ENCODE data around the gene LARP1. TPM values are rescaled to one million over a fixed set of nuclear protein-coding genes. Genes with fewer than 3 reads are reported as not detected.

Gene LARP1
- total RNA-seq, 1 donor from 2014 or later = 243 TPM

DNA sequence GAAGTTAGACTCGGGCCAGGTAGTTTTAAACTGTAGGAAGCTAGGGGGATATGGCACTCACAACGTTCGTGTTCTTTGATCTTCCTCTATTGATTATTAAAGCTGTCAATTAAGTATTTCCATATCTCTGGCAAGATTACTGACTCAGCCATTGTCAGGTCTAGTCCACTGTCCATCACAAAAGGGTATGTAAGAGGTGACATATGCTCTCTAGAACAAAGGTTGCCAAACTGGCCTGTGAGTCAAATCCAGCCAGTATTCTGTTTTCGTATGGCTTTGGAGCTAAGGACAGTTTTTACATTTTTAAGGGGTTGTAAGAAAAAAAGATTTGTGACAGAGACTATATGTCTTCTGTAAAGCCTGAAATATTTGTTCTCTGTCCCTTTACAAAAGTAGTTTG is 51.0 kb downstream of the LARP1 start:
- H3K79me2 ChIP-seq (ENCODE audit: insufficient read depth, low read length) = peaks cover 20% of the 10 kb centered on the region
- no peak overlapping the region for H3K4me2 ChIP-seq (ENCODE audit: low read length)
- Mint-ChIP-seq H3K4me1 (ENCODE audit: low read depth, unreplicated experiment) (peaks cover 2% of the 10 kb centered on the region), H3K27ac (ENCODE audit: unreplicated experiment) (no peak overlapping the region), H3K27me3 (ENCODE audit: low read depth, unreplicated experiment) (no peaks in the 10 kb centered on the region), H3K9me3 (ENCODE audit: unreplicated experiment) (no peaks in the 10 kb centered on the region), H3K36me3 (ENCODE audit: low read depth, unreplicated experiment) (peaks cover 33% of the 10 kb centered on the region), H3K4me3 (ENCODE audit: unreplicated experiment) (no peak overlapping the region)
- no peak for DNase-seq (ENCODE audit: low read depth)
- H3K36me3 ChIP-seq (ENCODE audit: insufficient read depth, low read length) = peaks cover 79% of the 10 kb centered on the region
- no peak overlapping the region for H3K4me3 ChIP-seq (ENCODE audit: insufficient read depth, low read depth, low read length)
- H4K20me1 ChIP-seq (ENCODE audit: insufficient read depth, low read length) = peaks cover 36% of the 10 kb centered on the region
- H3K4me1 ChIP-seq (ENCODE audit: insufficient read depth, low read length) = peaks cover 6% of the 10 kb centered on the region
- TF ChIP-seq EZH2 (IDR thresholded peaks at IDR 0.05; ENCODE audit: insufficient read depth, low read length) (no peak), CTCF (IDR thresholded peaks at IDR 0.05; ENCODE audit: insufficient read depth, low read depth, low read length) (no peak)
- FAIRE-seq = no peak
- no peak overlapping the region for H2AFZ ChIP-seq (ENCODE audit: low read depth, low read length)
- no peaks in the 10 kb centered on the region for H3K9me3 ChIP-seq (ENCODE audit: insufficient read depth, low read depth, low read length)
- no peak overlapping the region for H3K27ac ChIP-seq (ENCODE audit: low read depth, low read length)
- no peak overlapping the region for H3K9ac ChIP-seq (ENCODE audit: low read length)
- H3K27me3 ChIP-seq (ENCODE audit: insufficient read depth, low read length) = no peaks in the 10 kb centered on the region

- no peak overlapping the region for H3K4me2 ChIP-seq (ENCODE audit: low read length)
- H4K20me1 ChIP-seq (ENCODE audit: insufficient read depth, low read length) = peaks cover 27% of the 10 kb centered on the region
- Mint-ChIP-seq H3K27ac (ENCODE audit: unreplicated experiment) (no peak overlapping the region), H3K4me1 (ENCODE audit: low read depth, unreplicated experiment) (peaks cover 2% of the 10 kb centered on the region), H3K36me3 (ENCODE audit: low read depth, unreplicated experiment) (peaks cover 24% of the 10 kb centered on the region), H3K27me3 (ENCODE audit: low read depth, unreplicated experiment) (no peaks in the 10 kb centered on the region), H3K9me3 (ENCODE audit: unreplicated experiment) (no peaks in the 10 kb centered on the region), H3K4me3 (ENCODE audit: unreplicated experiment) (no peak overlapping the region)
- no peak overlapping the region for H2AFZ ChIP-seq (ENCODE audit: low read depth, low read length)
- H3K27ac ChIP-seq (ENCODE audit: low read depth, low read length) = no peak overlapping the region
- no peak overlapping the region for H3K4me3 ChIP-seq (ENCODE audit: insufficient read depth, low read depth, low read length)
- no peak overlapping the region for H3K9ac ChIP-seq (ENCODE audit: low read length)
- H3K4me1 ChIP-seq (ENCODE audit: insufficient read depth, low read length) = no peaks in the 10 kb centered on the region
- FAIRE-seq (no peak), DNase-seq (ENCODE audit: low read depth) (no peak)
- H3K36me3 ChIP-seq (ENCODE audit: insufficient read depth, low read length) = peaks cover 54% of the 10 kb centered on the region
- no peaks in the 10 kb centered on the region for H3K9me3 ChIP-seq (ENCODE audit: insufficient read depth, low read depth, low read length)
- no peaks in the 10 kb centered on the region for H3K27me3 ChIP-seq (ENCODE audit: insufficient read depth, low read length)
- H3K79me2 ChIP-seq (ENCODE audit: insufficient read depth, low read length) = peaks cover 11% of the 10 kb centered on the region
- TF ChIP-seq CTCF (IDR thresholded peaks at IDR 0.05; ENCODE audit: insufficient read depth, low read depth, low read length) = no peak
- TF ChIP-seq EZH2 (IDR thresholded peaks at IDR 0.05; ENCODE audit: insufficient read depth, low read length) = no peak
Observed at GRCh38 chr5:154811239-154811638, 56.1 kb downstream of the LARP1 start.

- no peak overlapping the region for H3K4me3 Mint-ChIP-seq (ENCODE audit: unreplicated experiment)
- TF ChIP-seq CTCF (IDR thresholded peaks at IDR 0.05; ENCODE audit: insufficient read depth, low read depth, low read length) (peak; percentile 96), EZH2 (IDR thresholded peaks at IDR 0.05; ENCODE audit: insufficient read depth, low read length) (no peak)
- no peak for FAIRE-seq
Observed at GRCh38 chr5:154811653-154812465, 56.7 kb downstream of the LARP1 start.

More at GRCh38 chr5:154811653-154812465, 56.7 kb downstream of the LARP1 start:
- H3K4me3 ChIP-seq (ENCODE audit: insufficient read depth, low read depth, low read length) = no peak overlapping the region
- peaks cover 47% of the 10 kb centered on the region for H3K36me3 ChIP-seq (ENCODE audit: insufficient read depth, low read length)
- peak; percentile 31 for DNase-seq (ENCODE audit: low read depth)
- H3K4me1 ChIP-seq (ENCODE audit: insufficient read depth, low read length) = no peaks in the 10 kb centered on the region
- no peaks in the 10 kb centered on the region for H3K27me3 Mint-ChIP-seq (ENCODE audit: low read depth, unreplicated experiment)
- no peaks in the 10 kb centered on the region for H3K4me1 Mint-ChIP-seq (ENCODE audit: low read depth, unreplicated experiment)
- peaks cover 28% of the 10 kb centered on the region for H3K36me3 Mint-ChIP-seq (ENCODE audit: low read depth, unreplicated experiment)
- H2AFZ ChIP-seq (ENCODE audit: low read depth, low read length) = no peak overlapping the region
- H3K9me3 Mint-ChIP-seq (ENCODE audit: unreplicated experiment) = no peaks in the 10 kb centered on the region
- H3K9me3 ChIP-seq (ENCODE audit: insufficient read depth, low read depth, low read length) = no peaks in the 10 kb centered on the region
- no peak overlapping the region for H3K9ac ChIP-seq (ENCODE audit: low read length)
- H3K27me3 ChIP-seq (ENCODE audit: insufficient read depth, low read length) = no peaks in the 10 kb centered on the region
- H3K79me2 ChIP-seq (ENCODE audit: insufficient read depth, low read length) = peaks cover 11% of the 10 kb centered on the region
- H3K4me2 ChIP-seq (ENCODE audit: low read length) = no peak overlapping the region
- H4K20me1 ChIP-seq (ENCODE audit: insufficient read depth, low read length) = peaks cover 27% of the 10 kb centered on the region
- no peak overlapping the region for H3K27ac ChIP-seq (ENCODE audit: low read depth, low read length)
- no peak overlapping the region for H3K27ac Mint-ChIP-seq (ENCODE audit: unreplicated experiment)

Data from astrocyte (in vitro differentiated cells and primary cell).